ENCODE measurements around the gene ALX4. TPM values are rescaled to one million over a fixed set of nuclear protein-coding genes. Genes with fewer than 3 reads are reported as not detected.
A peak's percentile ranks its signal among the peaks of the same experiment; 100 is the strongest.

The ALX4 gene
- polyA plus RNA-seq, 3 donors, result not detected

- no CpG with 5 or more reads among the region's 1 CpG for WGBS (ENCODE audit: insufficient coverage)
- H3K27ac Mint-ChIP-seq, result no peak overlapping the region
- intact Hi-C loops (cut with micrococcal nuclease), result no loop called here
These were observed 14.3 kb upstream of the ALX4 start for GRCh38 chr11:44324222-44324621.

GRCh38 chr11:44322243-44322642, 12.3 kb upstream of the ALX4 start:
- no peak for TF ChIP-seq CTCF (IDR thresholded peaks at IDR 0.05)
- 0% methylated on average over 2 of the region's 6 CpGs for WGBS (ENCODE audit: insufficient coverage)
- Mint-ChIP-seq H3K36me3 (no peaks in the 10 kb centered on the region), H3K27me3 (ENCODE audit: low read depth in 3 of 3) (peaks cover 87 to 98% (median 95%) of the 10 kb centered on the region in 3 donors), H3K9me3 (peaks cover 0 to 6% (median 2%) of the 10 kb centered on the region in 7 donors), H3K27ac (no peak overlapping the region), H3K4me1 (peaks cover 6% of the 10 kb centered on the region), H3K4me3 (peak overlapping the region in 1 of 2 donors; percentile 81)
- H3K27ac ChIP-seq (ENCODE audit: low read depth in 1 of 2, low read length in 2 of 2), result no peak overlapping the region
- intact Hi-C loops (cut with micrococcal nuclease), result no loop called here
- H3K4me2 ChIP-seq (replicated peaks; ENCODE audit: extremely low read depth, low read length, poor library complexity, severe bottlenecking), result no peak overlapping the region
- peaks cover 0 to 15% of the 10 kb centered on the region in 2 donors for H3K9me3 ChIP-seq (replicated peaks in 1 of 2; ENCODE audit: control insufficient read depth in 1 of 2, insufficient read depth in 1 of 2, low read length in 2 of 2)
- H3K4me1 ChIP-seq (ENCODE audit: control insufficient read depth in 1 of 2, insufficient read depth in 2 of 2, low read length in 2 of 2), result peaks cover 0 to under 1% of the 10 kb centered on the region in 2 donors
- H2AFZ ChIP-seq (ENCODE audit: insufficient read depth, low read depth, low read length, poor library complexity, severe bottlenecking), result no peak overlapping the region
- H3K27me3 ChIP-seq (ENCODE audit: control insufficient read depth in 2 of 2, insufficient read depth in 2 of 2, low read length in 2 of 2), result peaks cover 73 to 98% of the 10 kb centered on the region in 2 donors
- no peak for DNase-seq
- H3K36me3 ChIP-seq (replicated peaks in 1 of 2; ENCODE audit: control insufficient read depth in 1 of 2, insufficient read depth in 2 of 2, low read length in 2 of 2), result no peaks in the 10 kb centered on the region
- no peak overlapping the region for H3K4me3 ChIP-seq (replicated peaks in 1 of 3; ENCODE audit: low read depth in 2 of 3, low read length in 3 of 3)
- no peaks in the 10 kb centered on the region for H4K20me1 ChIP-seq (ENCODE audit: insufficient read depth, low read length)
- no peak overlapping the region for H3K9ac ChIP-seq (ENCODE audit: insufficient read depth, low read length, poor library complexity, severe bottlenecking)
- H3K79me2 ChIP-seq (ENCODE audit: insufficient read depth, low read length), result no peaks in the 10 kb centered on the region

More at GRCh38 chr11:44324222-44324621, 14.3 kb upstream of the ALX4 start:
- Histone ChIP-seq H3K9ac (ENCODE audit: insufficient read depth, low read length, poor library complexity, severe bottlenecking) (no peak overlapping the region), H3K79me2 (ENCODE audit: insufficient read depth, low read length) (no peaks in the 10 kb centered on the region), H3K4me1 (ENCODE audit: control insufficient read depth in 1 of 2, insufficient read depth in 2 of 2, low read length in 2 of 2) (no peaks in the 10 kb centered on the region), H3K27ac (ENCODE audit: low read depth in 1 of 2, low read length in 2 of 2) (no peak overlapping the region), H3K27me3 (ENCODE audit: control insufficient read depth in 2 of 2, insufficient read depth in 2 of 2, low read length in 2 of 2) (peaks cover 59 to 92% of the 10 kb centered on the region in 2 donors), H2AFZ (ENCODE audit: insufficient read depth, low read depth, low read length, poor library complexity, severe bottlenecking) (no peak overlapping the region), H3K4me3 (replicated peaks in 1 of 3; ENCODE audit: low read depth in 2 of 3, low read length in 3 of 3) (no peak overlapping the region), H4K20me1 (ENCODE audit: insufficient read depth, low read length) (no peaks in the 10 kb centered on the region), H3K9me3 (replicated peaks in 1 of 2; ENCODE audit: control insufficient read depth in 1 of 2, insufficient read depth in 1 of 2, low read length in 2 of 2) (peaks cover 0 to 11% of the 10 kb centered on the region in 2 donors), H3K36me3 (replicated peaks in 1 of 2; ENCODE audit: control insufficient read depth in 1 of 2, insufficient read depth in 2 of 2, low read length in 2 of 2) (no peaks in the 10 kb centered on the region), H3K4me2 (replicated peaks; ENCODE audit: extremely low read depth, low read length, poor library complexity, severe bottlenecking) (no peak overlapping the region)
- H3K4me1 Mint-ChIP-seq, result peaks cover 4% of the 10 kb centered on the region
- no peaks in the 10 kb centered on the region for H3K36me3 Mint-ChIP-seq
- TF ChIP-seq CTCF (IDR thresholded peaks at IDR 0.05), result no peak
- H3K27me3 Mint-ChIP-seq (ENCODE audit: low read depth in 3 of 3), result peaks cover 82 to 98% (median 89%) of the 10 kb centered on the region in 3 donors
- peak overlapping the region in 1 of 2 donors; percentile 47 for H3K4me3 Mint-ChIP-seq
- no peak for DNase-seq
- peaks cover 0 to 5% (median 0%) of the 10 kb centered on the region in 7 donors for H3K9me3 Mint-ChIP-seq

Data from CD14-positive monocyte (primary cell).